GM21360 (cell line): Measurements from ENCODE around the gene MGMT.

Experiments used
- ATAC-seq: cut with Tn5 transposase; IDR thresholded peaks from one replicate; pipeline ENCODE4 v1.9.1; 2021; ENCODE audit warnings: mild to moderate bottlenecking, moderate library complexity; ENCODE audit not compliant: unreplicated experiment

Gene MGMT

GRCh38 chr10:129745186-129745750 is 278.2 kb downstream of the MGMT start:
- ATAC-seq: no peak

GRCh38 chr10:129754211-129755050 is 287.4 kb downstream of the MGMT start:
- no peak for ATAC-seq

- no peak for ATAC-seq
Measured at GRCh38 chr10:129755158-129755591, 288.1 kb downstream of the MGMT start.

- no peak for ATAC-seq
Measured at GRCh38 chr10:129755621-129756020, 288.6 kb downstream of the MGMT start.

- no peak for ATAC-seq
Measured at GRCh38 chr10:129756912-129757901, 290.2 kb downstream of the MGMT start.

GRCh38 chr10:129758207-129759021 is 291.4 kb downstream of the MGMT start:
- no peak for ATAC-seq

GRCh38 chr10:129759214-129760002 is 292.4 kb downstream of the MGMT start:
- no peak for ATAC-seq

GRCh38 chr10:129760003-129760315 is 292.9 kb downstream of the MGMT start:
- ATAC-seq: no peak

DNA sequence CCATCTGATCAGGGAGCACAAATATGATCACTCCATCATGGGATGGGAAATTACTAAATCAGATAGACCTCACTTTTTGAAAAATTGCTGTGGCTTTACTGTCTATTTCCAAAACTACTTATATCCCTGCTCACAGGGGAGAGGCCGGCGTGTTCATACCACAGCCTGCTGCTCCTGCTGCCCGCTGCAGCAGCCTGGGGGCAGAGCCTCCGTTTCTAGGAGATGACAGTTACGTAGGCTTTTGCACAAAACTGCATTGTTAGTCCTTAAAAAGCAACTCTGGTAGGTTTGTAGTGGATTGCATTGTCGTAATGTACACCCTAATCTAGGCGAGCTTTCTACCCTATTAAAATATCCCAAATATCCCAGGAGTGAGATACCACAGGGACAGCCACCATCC is 293.4 kb downstream of the MGMT start:
- ATAC-seq: no peak

- ATAC-seq: no peak
Measured at GRCh38 chr10:129761197-129761972, 294.3 kb downstream of the MGMT start.

- no peak for ATAC-seq
Measured at GRCh38 chr10:129761981-129762956, 295.2 kb downstream of the MGMT start.

GRCh38 chr10:129764011-129764900 is 297.2 kb downstream of the MGMT start:
- ATAC-seq: no peak

DNA sequence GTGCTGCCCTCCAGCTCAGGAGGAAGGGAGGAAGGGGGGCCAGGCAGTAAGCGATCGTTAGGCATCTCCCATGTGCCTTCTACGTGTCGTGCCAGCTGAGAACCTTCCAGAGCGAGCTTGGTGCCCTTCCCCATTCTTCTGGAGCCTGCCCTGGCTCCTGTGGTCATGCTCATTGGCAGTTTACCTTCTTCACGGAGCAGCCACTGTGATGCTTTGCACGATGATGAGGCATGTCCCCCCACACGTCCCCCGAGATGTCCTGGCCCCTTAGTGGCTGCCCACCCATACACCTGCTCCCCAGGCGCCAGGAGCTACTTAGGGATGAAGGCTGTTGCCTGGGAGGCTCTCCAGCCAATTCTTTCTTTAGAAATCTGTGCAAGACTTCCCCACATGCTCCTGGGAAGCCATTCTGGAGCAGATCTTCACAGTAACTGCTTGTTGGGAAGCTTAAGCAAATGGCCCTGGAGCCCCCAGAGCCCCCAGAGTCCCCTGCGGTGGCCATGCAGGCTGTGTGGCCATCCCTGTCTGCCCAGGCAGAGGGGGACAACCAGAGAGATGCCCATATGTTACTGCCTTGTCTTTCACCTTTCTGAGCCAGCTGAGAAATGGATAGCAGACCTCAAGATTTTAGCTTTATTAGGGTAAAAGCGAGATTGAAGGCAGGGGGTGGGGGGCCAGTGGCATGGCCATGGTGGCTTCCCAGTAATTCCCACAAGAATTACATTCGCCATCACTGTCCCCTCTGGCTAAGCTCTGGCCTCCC is 298.0 kb downstream of the MGMT start:
- no peak for ATAC-seq

DNA sequence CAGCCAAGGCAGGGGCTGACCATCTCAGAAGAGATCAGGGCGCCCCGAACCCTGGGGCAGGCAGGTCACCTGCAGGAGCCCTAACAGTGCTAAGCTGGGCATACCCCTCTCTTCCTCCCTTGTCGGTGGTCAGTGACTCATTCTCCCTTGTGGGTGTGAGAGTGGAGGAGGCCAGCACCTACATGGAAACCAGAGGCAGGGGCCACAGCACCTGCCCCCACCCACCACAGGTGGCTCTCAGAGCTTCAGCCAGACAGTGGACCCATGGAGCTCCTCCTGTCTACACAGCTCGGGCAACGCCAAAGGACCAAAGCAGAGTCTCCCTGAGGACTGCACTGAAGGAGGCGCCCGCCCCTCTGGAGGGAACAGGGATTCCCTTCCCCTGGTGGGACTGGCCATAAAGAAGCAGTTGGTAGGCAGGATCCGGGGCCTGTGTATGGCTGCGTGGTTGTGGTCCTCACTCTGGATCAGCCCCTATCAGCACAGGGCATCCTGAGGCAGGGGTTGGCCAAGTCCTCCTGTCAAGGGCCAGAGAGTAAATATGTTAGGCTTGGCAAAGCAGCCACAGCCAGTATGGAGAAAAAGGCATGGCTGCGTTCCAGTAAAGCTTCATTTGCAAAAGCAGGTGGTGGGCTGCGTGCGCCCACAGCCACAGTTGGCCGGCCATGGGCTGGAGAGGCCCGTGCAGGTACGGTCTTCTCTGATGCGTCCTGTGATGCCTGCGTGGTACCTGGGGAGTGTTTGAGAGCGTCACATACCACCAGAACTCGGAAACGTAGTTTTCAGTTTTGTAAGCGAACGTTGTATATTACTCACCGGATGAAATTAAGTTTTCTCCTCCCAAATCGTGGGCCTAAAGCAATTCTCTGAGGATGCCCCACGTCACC is 298.9 kb downstream of the MGMT start:
- no peak for ATAC-seq
